ENCODE results near the gene RXRA.

The RXRA gene

DNA sequence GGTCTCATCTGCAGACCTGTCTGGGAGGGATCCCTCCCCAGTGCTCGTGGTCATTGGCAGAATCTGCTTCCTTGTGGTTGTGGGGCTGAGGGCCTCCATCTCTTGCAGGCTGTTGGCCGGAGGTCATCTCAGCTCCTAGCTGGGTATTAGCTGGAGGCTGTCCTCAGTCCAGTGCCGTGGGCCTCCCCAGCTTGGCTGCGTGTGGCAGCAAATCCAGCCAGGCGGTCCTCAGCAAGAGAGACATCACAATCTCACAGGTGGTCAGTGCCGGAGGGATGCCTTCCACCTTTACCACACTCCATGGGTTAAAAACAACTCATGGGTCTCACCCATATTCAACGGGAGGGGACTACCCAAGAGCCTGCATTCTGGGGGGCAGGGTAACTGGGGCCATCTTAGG, 155.5 kb downstream of the RXRA start:
- TF ChIP-seq, protein P1, sequence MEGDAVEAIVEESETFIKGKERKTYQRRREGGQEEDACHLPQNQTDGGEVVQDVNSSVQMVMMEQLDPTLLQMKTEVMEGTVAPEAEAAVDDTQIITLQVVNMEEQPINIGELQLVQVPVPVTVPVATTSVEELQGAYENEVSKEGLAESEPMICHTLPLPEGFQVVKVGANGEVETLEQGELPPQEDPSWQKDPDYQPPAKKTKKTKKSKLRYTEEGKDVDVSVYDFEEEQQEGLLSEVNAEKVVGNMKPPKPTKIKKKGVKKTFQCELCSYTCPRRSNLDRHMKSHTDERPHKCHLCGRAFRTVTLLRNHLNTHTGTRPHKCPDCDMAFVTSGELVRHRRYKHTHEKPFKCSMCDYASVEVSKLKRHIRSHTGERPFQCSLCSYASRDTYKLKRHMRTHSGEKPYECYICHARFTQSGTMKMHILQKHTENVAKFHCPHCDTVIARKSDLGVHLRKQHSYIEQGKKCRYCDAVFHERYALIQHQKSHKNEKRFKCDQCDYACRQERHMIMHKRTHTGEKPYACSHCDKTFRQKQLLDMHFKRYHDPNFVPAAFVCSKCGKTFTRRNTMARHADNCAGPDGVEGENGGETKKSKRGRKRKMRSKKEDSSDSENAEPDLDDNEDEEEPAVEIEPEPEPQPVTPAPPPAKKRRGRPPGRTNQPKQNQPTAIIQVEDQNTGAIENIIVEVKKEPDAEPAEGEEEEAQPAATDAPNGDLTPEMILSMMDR (IDR thresholded peaks at IDR 0.05; ENCODE audit: insufficient read depth, low read length) = no peak
- no peak for TF ChIP-seq SPI1 (IDR thresholded peaks at IDR 0.05; ENCODE audit: borderline replicate concordance, low read depth)
- H3K27me3 ChIP-seq (ENCODE audit: insufficient read depth, poor library complexity, severe bottlenecking) = peaks cover 2% of the 10 kb centered on the region
- DNase-seq (ENCODE audit: low read depth in 1 of 2, low spot score in 1 of 2) = no peak
- H3K4me3 ChIP-seq (replicated peaks; ENCODE audit: insufficient read depth, low read length) = no peak overlapping the region
- H3K27ac ChIP-seq (replicated peaks) = no peak overlapping the region

GRCh38 chr9:134482226-134482625, 156.0 kb downstream of the RXRA start:
- TF ChIP-seq REST (IDR thresholded peaks at IDR 0.05; ENCODE audit: insufficient replicate concordance, low read depth) = no peak
- TF ChIP-seq POLR2AphosphoS5 (IDR thresholded peaks at IDR 0.05; ENCODE audit: low read depth) = no peak
- TF ChIP-seq SPI1 (IDR thresholded peaks at IDR 0.05; ENCODE audit: borderline replicate concordance, low read depth) = no peak
- no peak for TF ChIP-seq GABPA (IDR thresholded peaks at IDR 0.05; ENCODE audit: low read depth)
- TF ChIP-seq, protein P1 (IDR thresholded peaks at IDR 0.05; ENCODE audit: insufficient read depth, low read length) = no peak
- Histone ChIP-seq H3K4me3 (replicated peaks; ENCODE audit: insufficient read depth, low read length) (no peak overlapping the region), H3K27ac (replicated peaks) (no peak overlapping the region), H3K27me3 (ENCODE audit: insufficient read depth, poor library complexity, severe bottlenecking) (peaks cover 4% of the 10 kb centered on the region)
- no peak for DNase-seq (ENCODE audit: low read depth in 1 of 2, low spot score in 1 of 2)

DNA sequence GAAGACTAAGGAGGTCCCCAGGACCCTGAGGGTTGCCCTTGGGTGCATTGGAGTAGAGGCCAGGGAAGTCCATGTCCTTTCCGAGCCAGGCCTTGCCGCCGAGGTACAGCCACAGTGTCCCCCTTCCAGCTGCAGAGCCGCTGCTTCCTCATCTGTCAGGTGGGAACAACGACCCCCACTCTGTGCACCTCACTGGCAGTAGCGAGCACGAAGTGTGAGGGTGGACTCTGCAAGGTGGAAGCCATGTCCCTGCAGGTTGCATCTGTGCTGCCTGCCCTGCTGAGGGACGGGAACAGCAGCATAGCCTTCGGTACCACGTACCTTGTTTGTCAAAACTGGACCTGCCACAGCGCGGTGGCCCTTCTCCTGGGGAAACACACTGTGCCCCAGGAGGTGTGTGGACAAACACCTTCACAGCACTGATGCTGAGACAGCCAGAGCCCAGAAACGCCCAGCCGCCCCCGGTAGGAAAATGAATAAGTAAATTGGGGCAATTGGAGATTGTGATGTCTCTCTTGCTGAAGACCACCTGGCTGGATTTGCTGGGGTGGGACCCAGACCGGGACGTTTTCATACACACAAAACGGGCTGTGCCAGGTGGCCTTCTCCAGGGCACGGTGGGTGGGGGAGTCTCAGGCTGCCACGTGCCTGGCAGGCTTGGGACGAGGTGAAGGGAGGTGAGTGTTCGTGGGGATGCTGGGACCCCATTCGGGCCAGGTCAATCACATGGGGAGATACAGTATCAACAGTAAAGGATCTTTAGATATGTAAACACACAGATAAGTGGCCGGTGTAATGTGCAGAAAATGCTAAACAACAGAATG, 157.3 kb downstream of the RXRA start:
- peaks cover 7% of the 10 kb centered on the region for H3K27me3 ChIP-seq (ENCODE audit: insufficient read depth, poor library complexity, severe bottlenecking)
- TF ChIP-seq, protein P1 (IDR thresholded peaks at IDR 0.05; ENCODE audit: insufficient read depth, low read length) = no peak
- TF ChIP-seq POLR2AphosphoS5 (IDR thresholded peaks at IDR 0.05; ENCODE audit: low read depth) (no peak), REST (IDR thresholded peaks at IDR 0.05; ENCODE audit: insufficient replicate concordance, low read depth) (no peak), SPI1 (IDR thresholded peaks at IDR 0.05; ENCODE audit: borderline replicate concordance, low read depth) (no peak), GABPA (IDR thresholded peaks at IDR 0.05; ENCODE audit: low read depth) (no peak)

More for the DNA sequence above, 157.3 kb downstream of the RXRA start:
- no peak for DNase-seq (ENCODE audit: low read depth in 1 of 2, low spot score in 1 of 2)
- H3K27ac ChIP-seq (replicated peaks) = no peak overlapping the region
- H3K4me3 ChIP-seq (replicated peaks; ENCODE audit: insufficient read depth, low read length) = no peak overlapping the region
